A549 (cell line): Measurements from ENCODE around the gene UBE2R2.

ENCODE experiments used
- ESRRA ChIP-seq: fragments of 150-350 bp; IDR thresholded peaks from 2 replicates; pipeline ENCODE4 v1.6.1; 2014; ENCODE audit warnings: mild to moderate bottlenecking, low read length, borderline replicate concordance
- POLR2A ChIP-seq: IDR thresholded peaks from 2 replicates; pipeline ENCODE4 v1.6.1; 2012; ENCODE audit warnings: mild to moderate bottlenecking, low read length
- POLR2AphosphoS2 ChIP-seq: conservative IDR thresholded peaks from 2 replicates; pipeline ENCODE4 v1.6.1; 2012; ENCODE audit warnings: low read length, improper control_type of control experiment, inconsistent platforms
- ZFP36 ChIP-seq: fragments of 450-650 bp; IDR thresholded peaks from 2 replicates; pipeline ENCODE4 v1.6.1; 2014; ENCODE audit warnings: borderline replicate concordance; ENCODE audit not compliant: partially characterized antibody
- TF ChIP-seq, protein P1 (sequence below): fragments of >200 bp; sonication (Bioruptor Twin); formaldehyde crosslinking; IDR thresholded peaks from 3 replicates; pipeline ENCODE4 v1.5.1; 2016
- TF ChIP-seq, protein P2 (sequence below): fragments of >200 bp; sonication (Bioruptor Twin); formaldehyde crosslinking; IDR thresholded peaks from 3 replicates; pipeline ENCODE4 v1.6.1; 2016

DNA sequence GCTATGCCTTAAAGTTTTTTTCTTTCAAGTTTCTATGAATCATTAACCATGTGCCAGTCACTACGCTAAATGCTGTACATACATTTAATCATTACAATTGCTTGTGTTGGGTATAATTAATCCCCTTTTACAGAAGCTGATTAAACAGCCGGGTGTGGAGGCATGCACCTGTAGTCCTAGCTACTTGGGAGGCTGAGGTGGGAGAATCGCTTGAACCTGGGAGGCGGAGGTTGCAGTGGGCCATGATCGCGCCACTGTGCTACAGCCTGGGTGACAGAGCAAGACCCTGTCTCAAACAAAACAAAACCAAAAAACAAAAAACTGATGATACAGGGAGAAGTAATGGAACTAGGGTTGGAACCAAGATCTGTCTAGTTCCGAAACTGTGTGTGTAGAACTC is 1.2 kb upstream of the UBE2R2 start:
- TF ChIP-seq, protein P1, sequence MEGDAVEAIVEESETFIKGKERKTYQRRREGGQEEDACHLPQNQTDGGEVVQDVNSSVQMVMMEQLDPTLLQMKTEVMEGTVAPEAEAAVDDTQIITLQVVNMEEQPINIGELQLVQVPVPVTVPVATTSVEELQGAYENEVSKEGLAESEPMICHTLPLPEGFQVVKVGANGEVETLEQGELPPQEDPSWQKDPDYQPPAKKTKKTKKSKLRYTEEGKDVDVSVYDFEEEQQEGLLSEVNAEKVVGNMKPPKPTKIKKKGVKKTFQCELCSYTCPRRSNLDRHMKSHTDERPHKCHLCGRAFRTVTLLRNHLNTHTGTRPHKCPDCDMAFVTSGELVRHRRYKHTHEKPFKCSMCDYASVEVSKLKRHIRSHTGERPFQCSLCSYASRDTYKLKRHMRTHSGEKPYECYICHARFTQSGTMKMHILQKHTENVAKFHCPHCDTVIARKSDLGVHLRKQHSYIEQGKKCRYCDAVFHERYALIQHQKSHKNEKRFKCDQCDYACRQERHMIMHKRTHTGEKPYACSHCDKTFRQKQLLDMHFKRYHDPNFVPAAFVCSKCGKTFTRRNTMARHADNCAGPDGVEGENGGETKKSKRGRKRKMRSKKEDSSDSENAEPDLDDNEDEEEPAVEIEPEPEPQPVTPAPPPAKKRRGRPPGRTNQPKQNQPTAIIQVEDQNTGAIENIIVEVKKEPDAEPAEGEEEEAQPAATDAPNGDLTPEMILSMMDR, result no peak
- TF ChIP-seq POLR2A, result no peak
- no peak for TF ChIP-seq ESRRA
- TF ChIP-seq, protein P2, sequence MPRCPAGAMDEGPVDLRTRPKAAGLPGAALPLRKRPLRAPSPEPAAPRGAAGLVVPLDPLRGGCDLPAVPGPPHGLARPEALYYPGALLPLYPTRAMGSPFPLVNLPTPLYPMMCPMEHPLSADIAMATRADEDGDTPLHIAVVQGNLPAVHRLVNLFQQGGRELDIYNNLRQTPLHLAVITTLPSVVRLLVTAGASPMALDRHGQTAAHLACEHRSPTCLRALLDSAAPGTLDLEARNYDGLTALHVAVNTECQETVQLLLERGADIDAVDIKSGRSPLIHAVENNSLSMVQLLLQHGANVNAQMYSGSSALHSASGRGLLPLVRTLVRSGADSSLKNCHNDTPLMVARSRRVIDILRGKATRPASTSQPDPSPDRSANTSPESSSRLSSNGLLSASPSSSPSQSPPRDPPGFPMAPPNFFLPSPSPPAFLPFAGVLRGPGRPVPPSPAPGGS, result no peak
- TF ChIP-seq POLR2AphosphoS2, result no peak
- no peak for TF ChIP-seq ZFP36
